ENCODE measurements around the gene ALK. TPM values are rescaled to one million over a fixed set of nuclear protein-coding genes. Genes with fewer than 3 reads are reported as not detected.

The ALK gene
- total and polyA plus RNA-seq, 10 of the 15 experiments (the other 5 are each of a cell fraction or from before 2014, with no cell fraction given) = 0.11 TPM; not detected in 9

DNA sequence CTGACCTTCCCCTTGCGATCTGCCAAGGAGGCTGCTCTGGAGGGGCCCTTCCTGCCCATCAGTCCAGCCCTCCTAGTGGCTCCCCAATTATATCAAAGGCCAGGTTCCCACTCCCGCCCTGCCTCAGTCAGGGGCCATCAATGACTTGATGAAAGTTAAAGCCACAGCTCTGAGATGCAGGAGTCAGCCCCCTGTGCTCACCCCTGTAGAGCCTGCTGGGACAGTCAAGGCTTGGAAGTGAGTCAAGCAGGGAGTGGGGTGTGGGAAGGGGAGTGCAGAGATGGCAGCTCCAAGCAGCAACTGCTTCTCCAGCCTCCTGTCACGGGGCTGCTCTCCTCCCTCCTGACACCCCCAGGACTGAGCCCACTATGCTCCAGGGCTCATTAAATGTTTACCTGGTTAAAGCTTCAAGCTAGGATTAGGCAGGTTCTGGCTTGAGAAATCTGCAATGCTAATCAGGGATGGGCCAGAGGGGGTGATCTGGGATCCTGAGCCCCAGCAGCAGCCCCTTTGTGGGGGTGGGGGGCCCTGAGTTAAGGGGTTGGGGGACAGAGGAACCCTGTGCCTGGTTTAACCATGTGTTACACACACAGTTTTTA is 42.7 kb upstream of the ALK start (continued):
- TF ChIP-seq, protein P1, sequence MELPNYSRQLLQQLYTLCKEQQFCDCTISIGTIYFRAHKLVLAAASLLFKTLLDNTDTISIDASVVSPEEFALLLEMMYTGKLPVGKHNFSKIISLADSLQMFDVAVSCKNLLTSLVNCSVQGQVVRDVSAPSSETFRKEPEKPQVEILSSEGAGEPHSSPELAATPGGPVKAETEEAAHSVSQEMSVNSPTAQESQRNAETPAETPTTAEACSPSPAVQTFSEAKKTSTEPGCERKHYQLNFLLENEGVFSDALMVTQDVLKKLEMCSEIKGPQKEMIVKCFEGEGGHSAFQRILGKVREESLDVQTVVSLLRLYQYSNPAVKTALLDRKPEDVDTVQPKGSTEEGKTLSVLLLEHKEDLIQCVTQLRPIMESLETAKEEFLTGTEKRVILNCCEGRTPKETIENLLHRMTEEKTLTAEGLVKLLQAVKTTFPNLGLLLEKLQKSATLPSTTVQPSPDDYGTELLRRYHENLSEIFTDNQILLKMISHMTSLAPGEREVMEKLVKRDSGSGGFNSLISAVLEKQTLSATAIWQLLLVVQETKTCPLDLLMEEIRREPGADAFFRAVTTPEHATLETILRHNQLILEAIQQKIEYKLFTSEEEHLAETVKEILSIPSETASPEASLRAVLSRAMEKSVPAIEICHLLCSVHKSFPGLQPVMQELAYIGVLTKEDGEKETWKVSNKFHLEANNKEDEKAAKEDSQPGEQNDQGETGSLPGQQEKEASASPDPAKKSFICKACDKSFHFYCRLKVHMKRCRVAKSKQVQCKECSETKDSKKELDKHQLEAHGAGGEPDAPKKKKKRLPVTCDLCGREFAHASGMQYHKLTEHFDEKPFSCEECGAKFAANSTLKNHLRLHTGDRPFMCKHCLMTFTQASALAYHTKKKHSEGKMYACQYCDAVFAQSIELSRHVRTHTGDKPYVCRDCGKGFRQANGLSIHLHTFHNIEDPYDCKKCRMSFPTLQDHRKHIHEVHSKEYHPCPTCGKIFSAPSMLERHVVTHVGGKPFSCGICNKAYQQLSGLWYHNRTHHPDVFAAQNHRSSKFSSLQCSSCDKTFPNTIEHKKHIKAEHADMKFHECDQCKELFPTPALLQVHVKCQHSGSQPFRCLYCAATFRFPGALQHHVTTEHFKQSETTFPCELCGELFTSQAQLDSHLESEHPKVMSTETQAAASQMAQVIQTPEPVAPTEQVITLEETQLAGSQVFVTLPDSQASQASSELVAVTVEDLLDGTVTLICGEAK (IDR thresholded peaks at IDR 0.05; ENCODE audit: borderline replicate concordance) = no peak

DNA sequence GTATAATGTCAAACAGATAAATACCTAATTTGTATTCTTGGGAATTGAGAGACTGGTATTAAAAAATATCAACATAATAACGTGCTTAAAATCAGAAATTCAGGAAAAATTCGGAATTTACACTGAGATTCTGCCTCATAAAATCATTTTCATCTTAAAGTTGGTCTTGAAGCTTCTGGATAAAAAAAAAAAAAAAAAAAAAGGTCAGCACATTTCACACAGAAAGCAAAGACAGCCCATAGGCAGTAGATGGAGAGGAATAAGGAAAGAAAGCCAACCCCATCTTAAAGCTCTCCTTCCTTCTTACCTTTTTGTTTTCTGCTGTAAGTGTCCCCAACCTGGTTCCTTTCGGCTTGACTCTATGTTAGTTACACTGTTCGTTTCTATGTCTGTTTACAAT is 41.5 kb upstream of the ALK start:
- Histone ChIP-seq H3K9me3 (replicated peaks; ENCODE audit: control insufficient read depth, insufficient read depth, low read length) (no peaks in the 10 kb centered on the region), H3K79me2 (ENCODE audit: control insufficient read depth, insufficient read depth, low read length) (no peaks in the 10 kb centered on the region), H3K9ac (ENCODE audit: control insufficient read depth, insufficient read depth, low read length) (no peak overlapping the region), H4K20me1 (ENCODE audit: control insufficient read depth, insufficient read depth) (no peaks in the 10 kb centered on the region), H3K4me1 (ENCODE audit: control insufficient read depth, insufficient read depth, low read length) (no peaks in the 10 kb centered on the region), H3K4me3 (no peak overlapping the region), H3K27me3 (replicated peaks in 1 of 2; ENCODE audit: control insufficient read depth in 2 of 2, insufficient read depth in 2 of 2, low read length in 1 of 2) (peaks cover 2 to 5% of the 10 kb centered on the region in 2 experiments; a peak in 3 of 4 replicates), H2AFZ (ENCODE audit: control insufficient read depth, low read depth, low read length) (no peak overlapping the region), H3K27ac (ENCODE audit: control insufficient read depth, insufficient read depth) (no peak overlapping the region), H3K4me2 (ENCODE audit: control insufficient read depth, insufficient read depth) (no peak overlapping the region), H3K36me3 (ENCODE audit: control insufficient read depth in 2 of 2, insufficient read depth in 2 of 2, low read length in 1 of 2) (no peaks in the 10 kb centered on the region)
- ChIA-PET CTCF (no interaction called here), SMC1A (ENCODE audit: uncharacterized antibody, unreplicated experiment) (no interaction called here), POLR2A (no interaction called here), RAD21 (ENCODE audit: unreplicated experiment) (no interaction called here)
- intact Hi-C loops (cut with micrococcal nuclease; ENCODE audit: unreplicated experiment) = no loop called here
- in situ Hi-C loops (cut with MboI) = no loop called here
- DNase-seq (ENCODE audit: low read depth, low spot score) (no peak), FAIRE-seq (no peak), ATAC-seq (no peak)
- 13% methylated on average over 4 of the region's 4 CpGs for WGBS (ENCODE audit: insufficient coverage, insufficient replicate concordance, low lambda C conversion rate, missing lambda C conversion rate)
- BruUV-seq (replicated peaks) = no TSS peak
- TF ChIP-seq SREBF1 (IDR thresholded peaks at IDR 0.05; ENCODE audit: low read length) = no peak
- TF ChIP-seq, protein P2, sequence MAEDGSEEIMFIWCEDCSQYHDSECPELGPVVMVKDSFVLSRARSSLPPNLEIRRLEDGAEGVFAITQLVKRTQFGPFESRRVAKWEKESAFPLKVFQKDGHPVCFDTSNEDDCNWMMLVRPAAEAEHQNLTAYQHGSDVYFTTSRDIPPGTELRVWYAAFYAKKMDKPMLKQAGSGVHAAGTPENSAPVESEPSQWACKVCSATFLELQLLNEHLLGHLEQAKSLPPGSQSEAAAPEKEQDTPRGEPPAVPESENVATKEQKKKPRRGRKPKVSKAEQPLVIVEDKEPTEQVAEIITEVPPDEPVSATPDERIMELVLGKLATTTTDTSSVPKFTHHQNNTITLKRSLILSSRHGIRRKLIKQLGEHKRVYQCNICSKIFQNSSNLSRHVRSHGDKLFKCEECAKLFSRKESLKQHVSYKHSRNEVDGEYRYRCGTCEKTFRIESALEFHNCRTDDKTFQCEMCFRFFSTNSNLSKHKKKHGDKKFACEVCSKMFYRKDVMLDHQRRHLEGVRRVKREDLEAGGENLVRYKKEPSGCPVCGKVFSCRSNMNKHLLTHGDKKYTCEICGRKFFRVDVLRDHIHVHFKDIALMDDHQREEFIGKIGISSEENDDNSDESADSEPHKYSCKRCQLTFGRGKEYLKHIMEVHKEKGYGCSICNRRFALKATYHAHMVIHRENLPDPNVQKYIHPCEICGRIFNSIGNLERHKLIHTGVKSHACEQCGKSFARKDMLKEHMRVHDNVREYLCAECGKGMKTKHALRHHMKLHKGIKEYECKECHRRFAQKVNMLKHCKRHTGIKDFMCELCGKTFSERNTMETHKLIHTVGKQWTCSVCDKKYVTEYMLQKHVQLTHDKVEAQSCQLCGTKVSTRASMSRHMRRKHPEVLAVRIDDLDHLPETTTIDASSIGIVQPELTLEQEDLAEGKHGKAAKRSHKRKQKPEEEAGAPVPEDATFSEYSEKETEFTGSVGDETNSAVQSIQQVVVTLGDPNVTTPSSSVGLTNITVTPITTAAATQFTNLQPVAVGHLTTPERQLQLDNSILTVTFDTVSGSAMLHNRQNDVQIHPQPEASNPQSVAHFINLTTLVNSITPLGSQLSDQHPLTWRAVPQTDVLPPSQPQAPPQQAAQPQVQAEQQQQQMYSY (CRISPR knock-in tag; IDR thresholded peaks at IDR 0.05) = no peak

Data from GM12878 (cell line).